ENCODE results near the gene RABGAP1L. TPM values are rescaled to one million over a fixed set of nuclear protein-coding genes. Genes with fewer than 3 reads are reported as not detected.
A peak's percentile ranks its signal among the peaks of the same experiment; 100 is the strongest.

Gene RABGAP1L
- total RNA-seq, 2 experiments from 2014 or later: 59.8 to 67.6 TPM

DNA sequence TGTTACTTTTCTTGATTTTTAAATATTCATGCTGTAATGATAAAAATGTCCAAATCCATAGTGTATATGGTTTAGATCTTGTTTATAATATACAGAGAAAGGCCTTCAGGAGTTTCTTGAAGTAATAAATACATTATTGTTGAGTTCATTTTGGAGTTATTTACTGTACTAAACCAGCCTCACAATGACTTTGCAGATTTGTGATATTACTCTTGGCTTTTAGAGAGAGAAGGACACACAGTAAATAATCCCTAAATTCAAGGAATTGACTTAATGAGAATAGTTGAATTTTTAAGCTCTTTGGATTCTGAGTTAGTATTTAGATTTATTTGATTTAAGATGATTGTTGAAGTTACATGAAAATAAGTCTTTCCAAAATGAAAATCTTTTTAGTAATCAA lies 38.9 kb downstream of the RABGAP1L start:
- H3K4me1 ChIP-seq (ENCODE audit: insufficient read depth, low read length): no peaks in the 10 kb centered on the region
- TF ChIP-seq, protein P1, sequence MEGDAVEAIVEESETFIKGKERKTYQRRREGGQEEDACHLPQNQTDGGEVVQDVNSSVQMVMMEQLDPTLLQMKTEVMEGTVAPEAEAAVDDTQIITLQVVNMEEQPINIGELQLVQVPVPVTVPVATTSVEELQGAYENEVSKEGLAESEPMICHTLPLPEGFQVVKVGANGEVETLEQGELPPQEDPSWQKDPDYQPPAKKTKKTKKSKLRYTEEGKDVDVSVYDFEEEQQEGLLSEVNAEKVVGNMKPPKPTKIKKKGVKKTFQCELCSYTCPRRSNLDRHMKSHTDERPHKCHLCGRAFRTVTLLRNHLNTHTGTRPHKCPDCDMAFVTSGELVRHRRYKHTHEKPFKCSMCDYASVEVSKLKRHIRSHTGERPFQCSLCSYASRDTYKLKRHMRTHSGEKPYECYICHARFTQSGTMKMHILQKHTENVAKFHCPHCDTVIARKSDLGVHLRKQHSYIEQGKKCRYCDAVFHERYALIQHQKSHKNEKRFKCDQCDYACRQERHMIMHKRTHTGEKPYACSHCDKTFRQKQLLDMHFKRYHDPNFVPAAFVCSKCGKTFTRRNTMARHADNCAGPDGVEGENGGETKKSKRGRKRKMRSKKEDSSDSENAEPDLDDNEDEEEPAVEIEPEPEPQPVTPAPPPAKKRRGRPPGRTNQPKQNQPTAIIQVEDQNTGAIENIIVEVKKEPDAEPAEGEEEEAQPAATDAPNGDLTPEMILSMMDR (IDR thresholded peaks at IDR 0.05): no peak
- H3K27me3 ChIP-seq (ENCODE audit: control insufficient read depth in 1 of 2, insufficient read depth in 2 of 2, low read length in 2 of 2): no peaks in the 10 kb centered on the region
- no peak for ATAC-seq (ENCODE audit: poor library complexity)
- Mint-ChIP-seq H3K4me3 (no peak overlapping the region), H3K4me1 (ENCODE audit: low read depth) (peaks cover 51% of the 10 kb centered on the region), H3K9me3 (peaks cover 3% of the 10 kb centered on the region), H3K27me3 (no peaks in the 10 kb centered on the region), H3K27ac (no peak overlapping the region), H3K36me3 (ENCODE audit: low read depth) (peaks cover 5% of the 10 kb centered on the region)
- H3K27ac ChIP-seq (ENCODE audit: low read depth in 1 of 2, low read length in 2 of 2): no peak overlapping the region
- H3K4me3 ChIP-seq (ENCODE audit: low read length): no peak overlapping the region
- no peaks in the 10 kb centered on the region for H3K36me3 ChIP-seq (ENCODE audit: insufficient read depth, low read length)
- no peaks in the 10 kb centered on the region for H3K9me3 ChIP-seq (ENCODE audit: control insufficient read depth in 1 of 2, insufficient read depth in 1 of 2, low read length in 2 of 2)
- intact Hi-C loops (cut with DNase I, micrococcal nuclease): no loop called here
- DNase-seq: no peak
- POLR2A ChIA-PET: no interaction called here
- CTCF ChIA-PET: no interaction called here

DNA sequence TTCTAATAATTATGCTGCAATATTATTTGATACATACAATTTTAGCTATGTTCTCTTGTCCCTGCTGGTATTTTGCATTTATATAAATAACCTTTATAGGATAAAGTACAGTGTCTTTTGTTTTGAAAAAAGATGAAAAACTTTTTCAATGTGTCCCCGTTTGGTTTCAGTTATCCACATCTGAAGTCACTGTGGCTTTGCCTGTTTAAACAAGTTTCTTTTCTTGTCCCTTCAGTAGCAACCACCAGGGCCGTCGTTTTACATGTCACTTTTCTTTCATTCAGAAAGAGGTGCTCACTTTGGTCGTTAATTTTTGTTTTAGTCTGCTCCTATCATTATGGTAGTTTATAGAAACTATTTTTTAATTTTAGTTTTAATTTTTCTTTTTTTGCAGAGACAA lies 41.4 kb downstream of the RABGAP1L start:
- POLR2A ChIA-PET: interaction anchor here (0.7 kb wide), 1 partner anchor 185 kb away, joined by 3 read pairs; no protein-coding TSS in a partner anchor
- CTCF ChIA-PET: interaction anchor here (1.7 kb wide), 1 partner anchor 17 kb away, joined by 6 read pairs; no protein-coding TSS in a partner anchor
- H3K4me1 Mint-ChIP-seq (ENCODE audit: low read depth): peaks cover 57% of the 10 kb centered on the region

DNA sequence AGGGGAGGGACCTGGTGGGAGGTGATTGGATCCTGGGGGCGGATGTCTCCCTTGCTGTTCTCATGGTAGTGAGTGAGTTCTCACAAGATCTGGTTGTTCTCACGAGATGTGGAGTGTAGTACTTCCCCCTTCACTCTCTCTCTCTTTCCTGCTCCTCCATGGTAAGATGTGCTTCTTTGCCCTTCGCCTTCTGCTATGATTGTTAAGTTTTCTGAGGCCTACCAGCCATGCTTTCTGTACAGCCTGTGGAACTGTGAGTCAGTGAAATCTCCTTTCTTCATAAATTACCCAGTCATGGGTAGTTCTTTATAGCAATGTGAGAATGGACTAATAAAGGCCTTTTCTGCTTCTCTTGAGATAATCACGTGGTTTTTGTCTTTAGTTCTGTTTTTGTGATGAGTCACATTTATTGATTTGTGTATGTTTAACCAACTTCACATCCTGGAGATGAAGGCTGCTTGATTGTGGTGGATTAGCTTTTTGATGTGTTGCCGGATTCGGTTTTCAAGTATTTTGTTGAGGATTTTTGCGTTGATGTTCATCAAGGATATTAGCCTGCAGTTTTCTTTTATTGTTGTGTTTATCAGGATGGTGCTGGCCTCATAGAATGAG lies 45.5 kb downstream of the RABGAP1L start:
- Mint-ChIP-seq H3K27me3 (no peaks in the 10 kb centered on the region), H3K27ac (peak overlapping the region; percentile 64), H3K9me3 (peaks cover 5% of the 10 kb centered on the region), H3K4me1 (ENCODE audit: low read depth) (peaks cover 70% of the 10 kb centered on the region), H3K4me3 (peak overlapping the region; percentile 61), H3K36me3 (ENCODE audit: low read depth) (peaks cover 5% of the 10 kb centered on the region)
- ChIA-PET POLR2A (interaction anchor here (0.8 to 2.0 kb wide), 3 partner anchors 9 to 182 kb away, joined by 3 to 5 read pairs (median 4); partner anchors contain the start of gene RC3H1), CTCF (interaction anchor here (3.2 kb wide), 1 partner anchor 13 kb away, joined by 13 read pairs; no protein-coding TSS in a partner anchor)
- Histone ChIP-seq H3K36me3 (ENCODE audit: insufficient read depth, low read length) (no peaks in the 10 kb centered on the region), H3K27ac (ENCODE audit: low read depth in 1 of 2, low read length in 2 of 2) (peak overlapping the region in 1 of 2 donors; percentile 18), H3K9me3 (ENCODE audit: control insufficient read depth in 1 of 2, insufficient read depth in 1 of 2, low read length in 2 of 2) (no peaks in the 10 kb centered on the region), H3K27me3 (ENCODE audit: control insufficient read depth in 1 of 2, insufficient read depth in 2 of 2, low read length in 2 of 2) (no peaks in the 10 kb centered on the region), H3K4me1 (ENCODE audit: insufficient read depth, low read length) (peaks cover 15% of the 10 kb centered on the region), H3K4me3 (ENCODE audit: low read length) (no peak overlapping the region)
- intact Hi-C loops (cut with DNase I, micrococcal nuclease): no loop called here
- DNase-seq (peak in 3 of 14 experiments; percentile 49 to 61 (median 60)), ATAC-seq (ENCODE audit: poor library complexity) (peak; percentile 68)
- TF ChIP-seq, protein P1 (IDR thresholded peaks at IDR 0.05): no peak

More for the DNA sequence above, 41.4 kb downstream of the RABGAP1L start:
- H3K9me3 ChIP-seq (ENCODE audit: control insufficient read depth in 1 of 2, insufficient read depth in 1 of 2, low read length in 2 of 2): no peaks in the 10 kb centered on the region
- H3K36me3 Mint-ChIP-seq (ENCODE audit: low read depth): peaks cover 9% of the 10 kb centered on the region
- no peak overlapping the region for H3K4me3 Mint-ChIP-seq
- H3K27ac ChIP-seq (ENCODE audit: low read depth in 1 of 2, low read length in 2 of 2): no peak overlapping the region
- peaks cover 15% of the 10 kb centered on the region for H3K4me1 ChIP-seq (ENCODE audit: insufficient read depth, low read length)
- TF ChIP-seq, protein P1 (IDR thresholded peaks at IDR 0.05): no peak
- ATAC-seq (ENCODE audit: poor library complexity) (no peak), DNase-seq (peak in 2 of 14 experiments; percentile 19 to 21)
- no peaks in the 10 kb centered on the region for H3K27me3 Mint-ChIP-seq
- no peak overlapping the region for H3K4me3 ChIP-seq (ENCODE audit: low read length)
- H3K27me3 ChIP-seq (ENCODE audit: control insufficient read depth in 1 of 2, insufficient read depth in 2 of 2, low read length in 2 of 2): no peaks in the 10 kb centered on the region
- H3K27ac Mint-ChIP-seq: no peak overlapping the region
- no peaks in the 10 kb centered on the region for H3K36me3 ChIP-seq (ENCODE audit: insufficient read depth, low read length)
- intact Hi-C loops (cut with DNase I, micrococcal nuclease): no loop called here
- peaks cover 5% of the 10 kb centered on the region for H3K9me3 Mint-ChIP-seq

Data from CD4-positive, alpha-beta T cell (primary cell).